Right lung (tissue), 5 donors: ENCODE data around the gene HYPK. TPM values are rescaled to one million over a fixed set of nuclear protein-coding genes. Genes with fewer than 3 reads are reported as not detected.
"Not testable (repeated sequence)": the region's sequence is repeated elsewhere in the genome, so short reads cannot be mapped to it uniquely, and the experiment has no call there.

ENCODE experiments used
- DNase-seq, 2 donors: peaks; one replicate each; pipeline ENCODE4 v3.0.0-alpha.2; 2013
- polyA plus RNA-seq, 5 donors: library from polyadenylated mRNA; unstranded; fragments of 120-200 nt; gene quantifications; one replicate each; pipeline versions ENCODE4 v1.2.1 to v1.2.3, GENCODE V29; 2013; ENCODE audit warnings: inconsistent platforms in 1 of 5, low replicate concordance in 1 of 5; ENCODE audit not compliant: insufficient read length in 5 of 5, insufficient read depth in 1 of 5

Gene HYPK
- polyA plus RNA-seq, 5 donors: 6.2 to 16.2 (median 12.3) TPM

DNA sequence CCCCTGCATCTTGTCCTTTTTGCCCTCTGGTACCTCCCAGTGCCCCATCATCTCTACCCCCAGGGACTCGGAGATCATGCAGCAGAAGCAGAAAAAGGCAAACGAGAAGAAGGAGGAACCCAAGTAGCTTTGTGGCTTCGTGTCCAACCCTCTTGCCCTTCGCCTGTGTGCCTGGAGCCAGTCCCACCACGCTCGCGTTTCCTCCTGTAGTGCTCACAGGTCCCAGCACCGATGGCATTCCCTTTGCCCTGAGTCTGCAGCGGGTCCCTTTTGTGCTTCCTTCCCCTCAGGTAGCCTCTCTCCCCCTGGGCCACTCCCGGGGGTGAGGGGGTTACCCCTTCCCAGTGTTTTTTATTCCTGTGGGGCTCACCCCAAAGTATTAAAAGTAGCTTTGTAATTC, 6.8 kb upstream of the HYPK start:
- DNase-seq: no peak

DNA sequence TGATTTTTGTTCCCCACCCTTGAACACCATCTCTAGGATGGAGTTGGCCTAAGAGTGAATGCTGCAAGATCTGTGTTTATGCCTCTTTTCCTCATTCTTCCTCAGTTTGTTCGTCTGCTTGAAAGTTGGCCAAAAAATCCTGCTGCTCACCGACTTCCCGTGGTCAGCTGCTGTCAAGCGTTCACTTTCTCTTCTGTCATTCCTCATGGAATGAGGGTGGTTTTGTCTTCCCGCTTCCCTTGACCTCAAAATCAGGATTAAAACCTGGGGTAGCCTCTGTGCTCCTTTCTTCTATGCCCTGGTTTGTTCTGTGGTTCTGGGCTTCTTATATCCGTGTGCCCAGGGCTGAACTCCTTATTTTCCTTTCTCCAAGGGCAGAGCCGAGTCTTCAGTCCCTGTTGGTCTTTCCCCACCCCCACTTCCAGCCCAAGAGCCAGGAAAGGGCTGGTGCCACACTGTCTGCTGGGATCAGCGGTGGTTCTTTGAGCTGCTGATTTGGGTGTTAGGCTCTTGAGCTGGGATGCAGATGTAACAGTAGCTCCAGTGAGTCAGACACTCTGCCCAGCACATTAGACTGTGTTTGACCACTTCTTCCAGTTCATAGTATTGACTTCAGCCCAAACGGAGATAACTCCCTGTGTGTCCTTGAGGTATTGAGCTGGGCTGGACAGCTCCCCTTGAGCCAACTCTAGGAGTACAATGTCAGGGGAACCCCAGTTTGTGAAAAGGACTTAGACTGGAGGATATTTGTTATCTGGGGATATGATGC, 5.9 kb upstream of the HYPK start:
- DNase-seq: no peak

DNA sequence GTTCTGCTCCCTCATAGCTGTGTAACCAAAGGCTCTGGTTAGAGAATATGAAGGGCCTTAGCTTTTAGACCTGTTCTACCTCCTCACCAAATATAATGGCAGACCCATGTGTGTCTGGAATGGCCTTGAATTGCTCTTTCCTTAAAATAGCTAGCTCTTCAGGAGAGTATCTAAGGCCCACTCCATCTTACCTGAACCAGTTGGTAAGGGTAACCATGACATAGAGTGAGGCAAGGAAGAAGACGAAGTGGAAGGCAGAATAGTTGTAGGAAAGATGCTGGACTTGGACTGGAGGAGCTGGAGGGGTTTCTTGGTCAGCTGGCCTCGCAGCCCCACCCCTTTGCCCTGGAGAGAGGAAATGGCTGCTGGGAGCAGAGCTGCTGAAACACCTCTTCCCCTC, 5.2 kb upstream of the HYPK start:
- no peak for DNase-seq

DNA sequence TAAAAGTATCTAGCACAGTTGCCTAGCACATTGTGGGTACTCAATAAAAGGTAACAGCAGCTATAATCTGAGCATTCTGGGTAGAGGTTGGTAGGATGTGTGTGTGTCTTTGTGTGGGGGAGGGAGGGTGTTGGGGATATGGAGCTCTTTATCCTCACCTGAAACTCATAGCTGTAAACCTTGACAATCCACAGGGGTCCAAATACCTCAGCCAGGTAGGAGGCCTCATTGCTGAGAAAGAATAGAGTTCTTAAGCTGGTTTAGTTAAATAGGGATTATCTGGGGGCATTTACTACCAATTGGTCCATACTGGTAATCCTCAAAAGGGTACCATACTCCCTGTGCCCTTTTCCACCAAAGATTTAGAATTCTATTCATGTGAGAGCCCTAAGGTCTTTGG, 4.4 kb upstream of the HYPK start:
- no peak for DNase-seq

DNA sequence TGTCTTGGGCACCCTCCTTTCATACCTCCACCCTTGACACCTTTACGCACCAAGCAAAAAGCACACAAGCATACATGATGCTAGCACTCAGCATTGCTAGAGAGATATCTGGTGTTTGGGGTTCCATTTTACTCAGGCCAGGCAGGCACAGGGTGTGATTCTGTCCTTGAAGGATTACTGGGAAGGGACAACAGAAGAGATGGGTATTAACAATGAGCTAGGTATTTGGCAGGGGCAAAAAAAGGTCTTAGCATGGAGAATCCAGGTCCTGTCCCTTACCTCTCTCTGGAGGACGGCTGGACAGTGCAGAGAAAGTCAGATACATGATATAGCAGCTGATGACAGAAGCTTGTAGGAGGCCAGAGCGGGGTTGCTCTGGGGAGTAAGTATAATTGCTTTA, 3.8 kb upstream of the HYPK start:
- DNase-seq: no peak

DNA sequence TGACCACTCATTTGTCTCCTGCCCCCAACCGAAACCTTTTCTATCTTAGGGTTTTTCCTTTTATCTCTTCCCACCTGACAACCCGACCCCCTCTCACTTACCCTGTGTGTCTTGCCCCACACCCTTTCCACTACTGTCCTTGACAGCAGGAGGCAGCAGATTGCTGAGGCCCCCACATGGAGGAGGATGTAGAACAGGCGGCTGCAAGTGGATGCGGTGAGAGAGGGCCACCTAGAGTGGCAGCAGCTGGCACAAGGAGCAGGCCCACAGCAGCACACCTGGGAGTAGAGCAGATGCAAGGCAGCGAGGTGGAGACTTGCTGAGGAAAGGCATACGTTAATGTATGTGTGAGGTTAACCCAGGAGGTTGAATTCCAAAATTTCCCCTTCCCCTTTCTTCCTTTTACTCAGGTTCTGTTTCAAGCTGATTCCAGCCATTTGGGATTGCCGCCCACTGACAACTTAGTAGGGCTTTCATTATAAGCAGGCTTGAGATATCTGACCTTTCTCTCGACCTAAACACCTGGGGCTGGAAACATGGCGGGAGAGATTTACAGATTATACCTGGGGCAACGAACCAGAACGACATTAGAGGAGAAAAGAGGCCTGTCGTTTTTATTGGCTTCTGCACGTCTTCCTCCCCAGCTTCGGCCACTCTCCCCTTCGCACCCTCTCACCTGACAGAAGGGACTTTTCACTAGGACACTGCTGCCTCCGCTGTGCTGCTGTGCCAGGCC, 1.0 kb upstream of the HYPK start:
- no peak for DNase-seq

DNA sequence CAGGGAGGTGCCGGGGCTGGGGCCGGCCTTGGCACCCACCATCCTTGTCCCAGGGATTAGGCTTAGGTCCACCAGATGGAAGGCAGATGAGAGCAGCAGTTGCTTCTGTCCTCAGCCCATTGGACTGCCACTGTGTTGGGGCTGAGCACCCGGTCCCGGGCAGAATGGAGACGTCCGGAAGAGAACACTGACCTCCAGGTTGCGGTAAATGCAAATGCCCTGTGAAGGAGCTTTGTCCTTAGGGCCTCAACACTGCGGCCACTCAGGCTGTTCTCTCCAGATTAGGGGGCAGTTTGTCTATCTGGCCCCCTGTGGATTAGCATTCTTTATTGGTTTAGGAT, 484 bp upstream of the HYPK start, which contains the start of gene SERINC4:
Gene SERINC4, minus strand, starts transcription at position 276 of the 341 bp plus-strand sequence. Its CDS starts 234 bp downstream, at position 42.
- DNase-seq: no peak

DNA sequence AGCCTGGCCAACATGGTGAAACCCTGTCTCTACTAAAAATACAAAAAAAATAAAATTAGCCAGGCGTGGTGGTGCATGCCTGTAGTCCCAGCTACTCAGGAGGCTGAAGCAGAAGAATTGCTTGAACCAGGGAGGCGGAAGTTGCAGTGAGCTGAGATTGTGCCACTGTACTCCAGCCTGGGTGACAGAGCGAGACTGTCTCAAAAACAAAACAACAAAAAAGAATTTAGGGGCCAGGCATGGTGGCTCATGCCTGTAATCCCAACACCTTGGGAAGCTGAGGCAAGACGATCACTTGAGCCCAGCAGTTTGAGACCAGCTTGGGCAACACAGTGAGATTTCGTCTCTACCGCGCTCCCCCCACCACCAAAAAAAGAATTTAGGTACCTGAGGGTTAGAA, 2.3 kb downstream of the HYPK start:
- DNase-seq: not testable (repeated sequence)

DNA sequence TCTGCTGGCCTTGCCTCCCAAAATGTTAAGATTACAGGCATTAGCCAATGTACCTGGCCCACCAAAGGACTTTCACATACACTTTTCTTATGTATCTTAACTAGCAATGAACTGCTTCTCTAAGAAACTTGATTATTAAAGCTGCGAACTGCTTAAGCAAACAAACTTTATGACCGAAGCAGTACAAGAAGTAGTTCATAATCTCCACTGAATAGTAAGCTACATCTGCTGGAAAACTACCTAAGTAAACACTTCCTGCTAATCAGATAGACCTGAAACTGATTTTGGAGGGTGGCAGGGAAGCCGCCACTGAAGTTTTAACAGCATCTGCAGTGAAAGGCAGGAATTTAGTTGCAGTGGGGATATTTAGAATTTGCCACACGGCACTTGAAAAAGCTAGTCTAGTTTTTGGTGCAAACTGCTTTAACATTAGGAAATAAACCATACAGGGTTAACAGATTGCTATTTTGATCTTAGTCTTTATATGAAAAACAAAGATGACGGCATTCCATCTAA, 8.1 kb downstream of the HYPK start:
- no peak for DNase-seq

DNA sequence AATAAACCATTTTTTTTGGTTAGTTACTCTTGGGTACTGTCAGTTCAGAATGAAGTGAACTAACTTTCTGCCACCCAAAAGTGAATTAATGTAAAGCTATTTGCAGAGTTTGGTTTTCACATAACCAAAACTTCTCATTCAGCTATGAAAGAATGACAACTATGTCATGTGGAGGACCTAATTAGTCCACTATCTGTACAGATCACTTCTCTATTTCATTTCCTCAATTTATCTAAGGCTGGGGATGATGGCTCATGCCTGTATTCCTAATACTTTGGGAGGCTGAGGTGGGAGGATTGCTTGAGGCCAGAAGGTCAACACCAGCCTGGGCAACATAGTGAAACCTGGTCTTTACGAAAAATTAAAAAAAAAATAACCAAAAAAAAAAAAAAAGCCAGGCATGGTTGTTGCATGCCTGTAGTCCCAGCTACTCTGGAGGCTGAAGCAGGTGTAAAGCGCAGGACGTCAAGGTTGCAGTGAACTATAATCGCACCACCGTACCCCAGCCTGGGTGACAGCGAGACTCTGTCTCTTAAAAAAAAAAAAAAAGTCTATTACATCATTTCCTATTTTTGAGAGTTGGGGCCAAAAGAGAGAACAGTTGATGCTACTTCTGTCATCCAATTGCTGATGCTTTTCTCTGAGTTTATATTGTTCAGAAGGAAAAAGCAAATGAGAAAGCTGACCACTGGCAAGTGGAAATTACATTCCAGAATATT, 8.7 kb downstream of the HYPK start:
- no peak for DNase-seq

DNA sequence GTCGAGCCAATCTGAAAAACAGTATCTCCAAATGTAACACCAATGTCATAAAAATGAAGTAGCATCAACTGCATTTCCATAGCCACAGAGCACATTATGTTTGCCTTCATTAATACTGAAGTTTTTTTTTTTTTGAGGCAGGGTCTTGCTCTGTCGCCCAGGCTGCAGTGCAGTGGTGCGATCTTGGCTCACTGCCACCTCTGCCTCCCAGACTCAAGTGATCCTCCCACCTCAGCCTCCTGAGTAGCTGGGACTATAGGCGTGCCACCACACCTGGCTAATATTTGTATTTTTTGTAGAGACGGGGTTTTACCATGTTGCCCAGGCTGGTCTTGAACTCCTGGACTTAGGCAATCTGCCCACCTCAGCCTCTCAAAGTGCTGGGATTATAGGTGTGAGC, 14.7 kb downstream of the HYPK start:
- not testable (repeated sequence) for DNase-seq

DNA sequence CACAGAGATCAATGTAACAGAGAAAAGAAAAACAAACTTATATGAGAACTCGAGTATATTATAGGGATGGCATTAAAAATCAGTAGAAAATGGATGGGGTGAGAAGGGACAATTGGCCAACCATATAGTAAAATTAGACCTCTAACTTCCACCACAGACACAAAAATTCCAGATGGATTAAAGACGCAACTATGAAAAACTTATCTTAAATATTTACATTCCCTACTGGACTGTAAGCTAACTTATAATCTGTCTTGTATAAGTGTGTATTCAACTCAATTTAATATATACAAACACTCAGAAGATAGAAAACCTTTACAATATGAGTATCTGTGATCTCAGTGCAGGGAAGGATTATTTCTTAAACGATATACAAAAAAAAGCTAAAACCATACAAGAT, 21.1 kb downstream of the HYPK start:
- DNase-seq: no peak

DNA sequence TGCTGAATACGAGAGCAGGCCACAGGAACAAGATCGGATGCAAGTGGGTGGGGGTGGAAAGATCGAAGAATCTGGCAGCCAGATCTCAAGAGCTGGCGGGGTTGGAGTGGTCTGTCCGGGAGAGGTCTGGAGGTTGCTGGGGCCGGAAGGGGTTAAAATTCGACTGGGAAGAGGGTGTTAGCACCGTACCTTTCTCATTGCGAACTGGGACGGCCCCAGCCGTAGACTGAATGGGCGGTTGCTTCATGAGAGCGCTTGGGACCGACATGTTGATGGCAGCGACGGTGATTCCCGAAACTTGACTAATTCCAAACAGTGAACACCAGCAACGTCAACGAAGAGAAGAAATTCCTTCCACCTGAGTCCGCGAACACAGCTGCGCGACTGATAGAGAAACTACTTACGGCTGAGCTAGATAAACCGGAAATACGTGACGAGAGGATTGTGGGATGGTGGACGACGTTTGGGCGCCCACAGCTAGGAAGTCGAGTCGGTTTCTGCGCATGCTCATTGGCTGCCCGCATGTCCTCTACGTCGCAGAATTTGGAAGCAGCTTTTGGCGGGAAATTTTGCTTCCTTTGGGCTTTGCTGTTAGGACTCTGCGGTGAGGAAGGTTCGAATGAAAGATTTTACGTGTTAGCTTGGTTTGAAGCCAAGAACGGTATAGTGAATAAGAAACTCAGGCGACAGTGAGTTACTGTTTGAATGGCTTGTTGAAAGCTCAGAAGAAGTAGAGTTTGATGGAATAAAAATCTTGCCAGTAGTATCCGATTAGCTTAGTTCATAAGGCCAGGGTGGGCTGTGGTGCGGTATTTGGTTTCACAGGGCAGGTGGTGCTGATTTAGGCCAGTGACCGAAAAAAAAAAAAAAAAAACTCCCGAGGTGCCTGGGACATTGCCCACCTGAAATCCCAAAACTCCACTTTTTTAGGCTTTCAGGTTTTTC, 24.2 kb downstream of the HYPK start, which contains the start of gene MFAP1:
Gene MFAP1, minus strand, starts transcription at position 389 of the 945 bp plus-strand sequence. Its CDS starts 121 bp downstream, at position 268.
- peak; percentile 93 to 96 for DNase-seq

DNA sequence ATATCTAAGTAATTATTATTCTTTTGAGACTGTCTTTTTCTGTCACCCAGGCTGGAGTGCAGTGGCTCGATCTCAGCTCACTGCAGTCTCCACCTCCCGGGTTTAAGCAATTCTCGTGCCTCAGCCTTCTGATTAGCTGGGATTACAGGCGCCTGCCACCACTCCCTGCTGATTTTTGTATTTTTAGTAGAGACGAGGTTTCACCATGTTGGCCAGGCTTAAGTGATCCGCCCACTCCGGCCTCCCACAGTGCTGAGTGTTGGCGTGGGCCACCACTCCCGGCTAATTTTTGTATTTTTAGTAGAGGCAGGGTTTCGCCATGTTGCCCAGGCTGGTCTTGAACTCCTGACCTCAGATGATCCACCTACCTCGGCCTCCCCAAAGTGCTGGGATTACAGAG, 24.9 kb downstream of the HYPK start:
- DNase-seq: not testable (repeated sequence)

DNA sequence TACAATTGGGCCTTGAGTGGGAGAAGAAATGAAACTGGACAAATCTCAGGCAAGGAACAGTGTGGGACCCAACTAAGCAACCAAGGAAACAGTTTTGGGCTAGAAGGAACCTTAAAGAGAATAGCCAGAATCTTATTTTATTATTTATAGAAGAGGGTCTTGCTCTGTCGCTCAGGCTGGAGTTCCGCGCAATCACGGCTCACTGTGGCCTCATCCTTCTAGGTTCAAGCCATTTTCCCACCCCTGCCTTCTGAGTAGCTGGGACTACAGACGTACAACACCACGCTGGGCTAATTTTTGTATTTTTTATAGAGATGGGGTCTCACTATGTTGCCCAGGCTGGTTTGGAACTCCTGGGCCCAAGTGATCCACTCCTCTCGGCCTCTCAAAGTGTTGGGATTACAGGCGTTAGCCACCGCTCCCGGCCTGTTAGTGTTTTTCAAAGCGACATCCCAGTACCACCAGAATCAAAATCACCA, 25.7 kb downstream of the HYPK start:
- DNase-seq: no peak

DNA sequence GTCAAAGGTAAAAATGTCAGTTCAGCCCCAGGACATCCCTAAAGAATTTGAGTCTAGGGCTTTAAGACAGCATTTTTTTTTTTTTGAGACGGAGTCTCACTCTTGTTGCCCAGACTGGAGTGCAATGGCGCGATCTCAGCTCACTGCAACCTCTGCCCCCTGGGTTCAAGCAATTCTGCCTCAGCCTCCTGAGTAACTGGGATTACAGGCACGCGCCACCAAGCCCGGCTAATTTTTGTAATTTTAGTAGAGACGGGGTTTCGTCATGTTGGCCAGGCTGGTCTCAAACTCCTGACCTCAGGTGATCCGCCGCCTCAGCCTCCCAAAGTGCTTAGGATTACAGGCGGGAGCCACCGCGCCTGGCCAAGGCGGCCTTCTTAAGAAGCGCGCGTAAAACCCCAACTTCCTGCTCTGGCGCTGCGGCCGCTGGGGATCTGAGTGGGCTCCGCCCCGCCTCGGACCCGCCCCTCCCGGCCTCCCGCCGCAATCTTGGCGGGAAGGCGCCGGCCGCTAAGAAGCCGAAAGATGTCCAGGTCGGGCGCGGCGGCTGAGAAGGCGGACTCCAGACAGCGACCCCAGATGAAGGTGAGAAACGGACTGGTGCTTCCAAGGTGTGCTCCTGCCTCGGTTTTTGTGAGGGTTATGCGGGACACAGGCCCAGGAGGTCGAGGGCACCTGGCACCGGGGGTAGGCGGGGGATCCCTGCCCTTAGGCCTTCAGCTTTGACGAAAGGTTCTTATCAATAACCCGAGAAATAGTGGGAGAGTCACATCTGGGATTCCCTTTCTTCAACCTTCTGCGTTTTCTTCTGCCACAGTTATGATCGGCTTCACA, 26.3 kb downstream of the HYPK start, which contains the start of gene WDR76:
Gene WDR76, plus strand, starts transcription at position 495 of the 834 bp plus-strand sequence. Its CDS starts 31 bp downstream, at position 526.
- DNase-seq: peak; percentile 73 to 76

DNA sequence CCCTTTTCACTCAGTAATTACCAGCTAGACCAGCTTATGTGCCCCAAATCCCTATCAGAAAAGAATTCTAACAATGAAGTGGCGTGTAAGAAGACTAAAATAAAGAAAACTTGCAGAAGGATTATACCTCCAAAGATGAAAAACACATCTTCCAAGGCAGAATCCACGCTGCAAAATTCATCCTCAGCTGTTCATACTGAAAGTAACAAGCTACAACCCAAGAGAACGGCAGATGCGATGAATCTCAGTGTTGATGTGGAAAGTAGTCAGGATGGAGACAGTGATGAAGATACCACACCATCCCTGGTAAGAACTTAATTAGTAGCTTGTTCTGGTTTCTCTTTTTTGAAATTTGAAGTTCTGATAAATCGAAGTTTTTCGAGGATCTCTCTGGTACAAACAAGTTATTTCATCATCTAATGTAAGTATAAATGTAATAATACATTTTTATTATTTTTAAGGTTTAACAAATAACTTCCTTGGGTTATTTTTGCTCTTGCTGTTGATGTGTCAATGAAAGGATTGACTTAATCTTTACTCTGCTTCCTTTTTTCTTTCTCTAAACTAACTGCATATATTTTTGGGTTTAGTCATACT, 27.8 kb downstream of the HYPK start:
- no peak for DNase-seq

DNA sequence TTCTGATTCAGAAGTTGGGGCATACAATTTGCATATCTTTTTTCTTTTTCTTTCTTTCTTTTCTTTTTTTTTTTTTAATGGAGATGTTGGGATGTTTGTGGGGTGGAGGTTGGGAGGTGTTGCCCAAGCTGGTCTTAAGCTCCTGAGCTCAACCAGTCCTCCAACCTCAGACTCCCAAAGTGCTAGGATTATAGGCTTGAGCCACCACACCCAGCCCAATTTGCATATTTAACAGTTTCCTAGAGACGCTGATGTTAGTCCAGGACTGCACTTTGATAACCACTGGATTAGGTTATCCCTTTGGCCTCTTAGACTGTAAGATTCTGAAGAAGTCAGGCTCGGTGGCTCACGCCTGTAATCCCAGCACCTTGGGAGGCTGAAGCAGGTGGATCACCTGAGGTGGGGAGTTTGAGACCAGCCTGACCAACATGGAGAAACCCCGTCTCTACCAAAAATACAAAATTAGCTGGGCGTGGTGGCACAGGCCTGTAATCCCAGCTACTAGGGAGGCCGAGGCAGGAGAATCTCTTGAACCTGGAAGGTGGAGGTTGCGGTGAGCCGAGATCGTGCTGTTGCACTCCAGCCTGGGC, 29.6 kb downstream of the HYPK start:
- not testable (repeated sequence) for DNase-seq

DNA sequence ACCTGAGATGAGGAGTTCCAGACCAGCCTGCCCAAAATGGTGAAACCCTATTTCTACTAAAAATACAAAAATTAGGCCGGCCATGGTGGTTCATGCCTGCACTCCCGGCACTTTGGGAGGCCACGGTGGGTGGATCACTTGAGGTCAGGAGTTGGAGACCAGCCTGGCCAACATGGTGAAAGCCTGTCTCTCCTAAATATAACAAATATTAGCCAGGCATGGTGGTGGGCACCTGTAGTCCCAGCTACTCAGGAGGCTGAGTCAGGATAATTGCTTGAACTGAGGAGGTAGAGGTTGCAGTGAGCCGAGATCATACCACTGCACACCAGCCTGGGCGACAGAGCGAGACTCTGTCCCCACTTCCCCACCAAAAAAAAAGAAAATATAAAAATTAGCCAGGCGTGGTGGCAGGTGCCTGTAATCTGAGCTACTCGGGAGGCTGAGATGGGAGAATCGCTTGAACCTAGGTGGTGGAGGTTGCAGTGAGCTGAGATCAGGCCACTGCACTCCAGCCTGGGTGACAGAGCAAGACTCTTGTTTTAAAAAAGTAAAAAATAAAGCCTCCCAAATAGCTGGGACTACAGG, 30.4 kb downstream of the HYPK start:
- not testable (repeated sequence) for DNase-seq
